ENCODE data around the gene GTF2E1. TPM values are rescaled to one million over a fixed set of nuclear protein-coding genes. Genes with fewer than 3 reads are reported as not detected.
"Not testable (repeated sequence)": the region's sequence is repeated elsewhere in the genome, so short reads cannot be mapped to it uniquely, and the experiment has no call there.

GTF2E1 gene
- total RNA-seq, 1 experiment from 2014 or later, result 21.5 TPM

DNA sequence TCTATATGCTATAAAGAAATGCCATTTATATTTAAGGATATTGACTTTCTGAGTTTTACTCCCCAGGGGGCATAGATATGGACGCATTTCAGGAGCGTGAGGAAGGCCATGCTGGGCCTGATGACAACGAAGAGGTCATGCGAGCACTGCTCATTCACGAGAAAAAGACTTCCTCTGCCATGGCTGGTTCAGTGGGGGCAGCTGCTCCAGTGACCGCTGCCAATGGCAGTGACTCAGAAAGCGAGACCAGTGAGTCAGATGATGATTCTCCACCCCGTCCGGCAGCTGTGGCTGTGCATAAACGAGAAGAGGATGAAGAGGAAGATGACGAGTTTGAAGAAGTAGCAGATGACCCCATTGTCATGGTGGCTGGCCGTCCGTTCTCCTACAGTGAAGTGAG is 38.4 kb downstream of the GTF2E1 start (continued):
- no peak for TF ChIP-seq ELF1 (IDR thresholded peaks at IDR 0.05; ENCODE audit: borderline replicate concordance, low read depth)

DNA sequence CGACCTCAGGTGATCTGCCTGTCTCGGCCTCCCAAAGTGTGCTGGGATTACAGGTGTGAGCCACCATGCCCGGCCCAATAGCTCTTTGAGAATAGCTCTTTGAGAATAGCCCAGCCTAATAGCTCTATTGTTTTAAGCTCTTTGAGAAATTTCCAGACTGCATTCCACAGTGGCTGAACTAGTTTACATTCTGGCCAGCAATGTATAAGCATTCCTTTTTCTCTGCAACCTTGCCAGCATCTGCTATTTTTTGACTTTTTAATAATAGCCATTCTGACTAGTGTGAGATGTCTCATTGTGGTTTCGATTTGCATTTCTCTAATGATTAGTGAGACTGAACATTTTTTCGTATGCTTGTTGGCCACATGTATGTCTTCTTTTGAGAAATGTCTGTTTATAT is 43.3 kb downstream of the GTF2E1 start:
- DNase-seq (ENCODE audit: low read depth, low spot score); H3K4me1 ChIP-seq (ENCODE audit: control insufficient read depth in 1 of 2, insufficient read depth in 2 of 2, low read length in 2 of 2); H3K79me2 ChIP-seq (ENCODE audit: insufficient read depth, low read length); RAD21 ChIA-PET (ENCODE audit: low non-redundant PET in 1 of 2, low total read pairs in 2 of 2, uncharacterized antibody in 2 of 2, unreplicated experiment in 2 of 2); intact Hi-C loops (cut with micrococcal nuclease); H2AFZ ChIP-seq (ENCODE audit: low read depth, low read length, poor library complexity, severe bottlenecking); H3K27me3 ChIP-seq (ENCODE audit: insufficient read depth, low read length); H3K36me3 ChIP-seq (ENCODE audit: control insufficient read depth in 1 of 2, insufficient read depth in 2 of 2, low read length in 2 of 2); H3K9ac ChIP-seq (ENCODE audit: low read length); H3K27ac ChIP-seq (ENCODE audit: low read depth, low read length); H4K20me1 ChIP-seq (ENCODE audit: insufficient read depth); H3K4me3 ChIP-seq (replicated peaks in 1 of 2; ENCODE audit: low read depth in 1 of 2, low read length in 2 of 2); H3K4me2 ChIP-seq (ENCODE audit: low read length); BruUV-seq (replicated peaks); ATAC-seq; H3K9me2 ChIP-seq (ENCODE audit: insufficient read depth); H3K9me3 ChIP-seq (ENCODE audit: control insufficient read depth in 1 of 2, insufficient read depth in 1 of 2, low read depth in 1 of 2, low read length in 2 of 2): not testable (repeated sequence)
- ChIA-PET CTCF (interaction anchor here (3.1 kb wide), 1 partner anchor 9 kb away, joined by 9 read pairs; no protein-coding TSS in a partner anchor), POLR2A (interaction anchor here (0.6 kb wide), 1 partner anchor 219 kb away, joined by 3 read pairs; no protein-coding TSS in a partner anchor)

DNA sequence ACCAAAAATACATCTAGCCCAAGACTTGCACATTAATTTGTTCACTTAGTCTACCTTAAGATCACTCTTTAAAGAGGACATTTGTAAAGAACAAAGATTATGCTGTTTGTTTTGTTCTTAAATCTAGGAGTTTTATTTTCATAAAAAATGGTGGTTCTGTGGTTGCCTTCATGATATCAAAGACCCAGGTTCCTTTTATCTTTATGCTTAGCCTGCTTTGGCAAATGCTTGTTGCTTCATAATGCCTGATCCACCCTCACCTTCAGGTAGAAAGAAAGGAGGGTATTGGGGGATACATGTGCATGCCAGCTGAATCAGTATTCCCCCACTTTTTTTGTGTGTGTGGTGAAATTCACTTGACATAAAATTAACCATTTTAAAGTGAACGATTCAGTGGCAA is 48.5 kb downstream of the GTF2E1 start:
- Histone ChIP-seq H3K4me1 (ENCODE audit: control insufficient read depth in 1 of 2, insufficient read depth in 2 of 2, low read length in 2 of 2) (peaks cover 0 to 27% of the 10 kb centered on the region in 2 experiments; a peak in 2 of 4 replicates), H3K36me3 (ENCODE audit: control insufficient read depth in 1 of 2, insufficient read depth in 2 of 2, low read length in 2 of 2) (no peaks in the 10 kb centered on the region), H3K9me3 (ENCODE audit: control insufficient read depth in 1 of 2, insufficient read depth in 1 of 2, low read depth in 1 of 2, low read length in 2 of 2) (no peaks in the 10 kb centered on the region), H3K4me2 (ENCODE audit: low read length) (no peak overlapping the region), H3K79me2 (ENCODE audit: insufficient read depth, low read length) (no peaks in the 10 kb centered on the region), H3K27me3 (ENCODE audit: insufficient read depth, low read length) (no peaks in the 10 kb centered on the region), H3K9me2 (ENCODE audit: insufficient read depth) (no peaks in the 10 kb centered on the region), H3K27ac (ENCODE audit: low read depth, low read length) (no peak overlapping the region), H2AFZ (ENCODE audit: low read depth, low read length, poor library complexity, severe bottlenecking) (no peak overlapping the region), H3K9ac (ENCODE audit: low read length) (no peak overlapping the region), H4K20me1 (ENCODE audit: insufficient read depth) (no peaks in the 10 kb centered on the region), H3K4me3 (replicated peaks in 1 of 2; ENCODE audit: low read depth in 1 of 2, low read length in 2 of 2) (no peak overlapping the region)
- intact Hi-C loops (cut with micrococcal nuclease), result no loop called here
- DNase-seq (ENCODE audit: low read depth, low spot score) (no peak), ATAC-seq (no peak)
- BruUV-seq (replicated peaks), result no TSS peak
- POLR2A ChIA-PET, result no interaction called here
- TF ChIP-seq, protein P1, sequence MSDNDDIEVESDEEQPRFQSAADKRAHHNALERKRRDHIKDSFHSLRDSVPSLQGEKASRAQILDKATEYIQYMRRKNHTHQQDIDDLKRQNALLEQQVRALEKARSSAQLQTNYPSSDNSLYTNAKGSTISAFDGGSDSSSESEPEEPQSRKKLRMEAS (IDR thresholded peaks at IDR 0.05), result no peak
- TF ChIP-seq SP1 (IDR thresholded peaks at IDR 0.05; ENCODE audit: low read depth) (no peak), SIN3A (IDR thresholded peaks at IDR 0.05; ENCODE audit: low read depth) (no peak), EZH2 (IDR thresholded peaks at IDR 0.05) (no peak), RAD21 (IDR thresholded peaks at IDR 0.05; ENCODE audit: low read depth) (no peak), CBX3 (IDR thresholded peaks at IDR 0.05; ENCODE audit: low read depth) (no peak), FOSL1 (IDR thresholded peaks at IDR 0.05; ENCODE audit: low read depth) (no peak), EZH2phosphoT487 (IDR thresholded peaks at IDR 0.05; ENCODE audit: borderline replicate concordance) (no peak), POLR2AphosphoS5 (IDR thresholded peaks at IDR 0.05; ENCODE audit: low read depth, low read length) (no peak), SRF (IDR thresholded peaks at IDR 0.05; ENCODE audit: low read depth) (no peak), YY1 (IDR thresholded peaks at IDR 0.05; ENCODE audit: extremely low read depth, insufficient replicate concordance, low read depth, low read length) (no peak), JUND (IDR thresholded peaks at IDR 0.05) (no peak)
- TF ChIP-seq, protein P2, sequence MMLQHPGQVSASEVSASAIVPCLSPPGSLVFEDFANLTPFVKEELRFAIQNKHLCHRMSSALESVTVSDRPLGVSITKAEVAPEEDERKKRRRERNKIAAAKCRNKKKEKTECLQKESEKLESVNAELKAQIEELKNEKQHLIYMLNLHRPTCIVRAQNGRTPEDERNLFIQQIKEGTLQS (IDR thresholded peaks at IDR 0.05), result no peak
- TF ChIP-seq, protein P3, sequence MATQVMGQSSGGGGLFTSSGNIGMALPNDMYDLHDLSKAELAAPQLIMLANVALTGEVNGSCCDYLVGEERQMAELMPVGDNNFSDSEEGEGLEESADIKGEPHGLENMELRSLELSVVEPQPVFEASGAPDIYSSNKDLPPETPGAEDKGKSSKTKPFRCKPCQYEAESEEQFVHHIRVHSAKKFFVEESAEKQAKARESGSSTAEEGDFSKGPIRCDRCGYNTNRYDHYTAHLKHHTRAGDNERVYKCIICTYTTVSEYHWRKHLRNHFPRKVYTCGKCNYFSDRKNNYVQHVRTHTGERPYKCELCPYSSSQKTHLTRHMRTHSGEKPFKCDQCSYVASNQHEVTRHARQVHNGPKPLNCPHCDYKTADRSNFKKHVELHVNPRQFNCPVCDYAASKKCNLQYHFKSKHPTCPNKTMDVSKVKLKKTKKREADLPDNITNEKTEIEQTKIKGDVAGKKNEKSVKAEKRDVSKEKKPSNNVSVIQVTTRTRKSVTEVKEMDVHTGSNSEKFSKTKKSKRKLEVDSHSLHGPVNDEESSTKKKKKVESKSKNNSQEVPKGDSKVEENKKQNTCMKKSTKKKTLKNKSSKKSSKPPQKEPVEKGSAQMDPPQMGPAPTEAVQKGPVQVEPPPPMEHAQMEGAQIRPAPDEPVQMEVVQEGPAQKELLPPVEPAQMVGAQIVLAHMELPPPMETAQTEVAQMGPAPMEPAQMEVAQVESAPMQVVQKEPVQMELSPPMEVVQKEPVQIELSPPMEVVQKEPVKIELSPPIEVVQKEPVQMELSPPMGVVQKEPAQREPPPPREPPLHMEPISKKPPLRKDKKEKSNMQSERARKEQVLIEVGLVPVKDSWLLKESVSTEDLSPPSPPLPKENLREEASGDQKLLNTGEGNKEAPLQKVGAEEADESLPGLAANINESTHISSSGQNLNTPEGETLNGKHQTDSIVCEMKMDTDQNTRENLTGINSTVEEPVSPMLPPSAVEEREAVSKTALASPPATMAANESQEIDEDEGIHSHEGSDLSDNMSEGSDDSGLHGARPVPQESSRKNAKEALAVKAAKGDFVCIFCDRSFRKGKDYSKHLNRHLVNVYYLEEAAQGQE (IDR thresholded peaks at IDR 0.05; ENCODE audit: low read depth), result no peak
- CTCF ChIA-PET, result no interaction called here
- RAD21 ChIA-PET (ENCODE audit: low non-redundant PET in 1 of 2, low total read pairs in 2 of 2, uncharacterized antibody in 2 of 2, unreplicated experiment in 2 of 2), result no interaction called here
